NB4 (cell line): ENCODE results near the gene C2CD4D.

Source experiments
- DNase-seq: peaks from one replicate; pipeline ENCODE4 v3.0.0; 2010; ENCODE audit warnings: low read depth
- H3K4me3 ChIP-seq: one replicate; pipeline ENCODE4 v1.5.1; 2011; ENCODE audit warnings: mild to moderate bottlenecking, low read depth, low read length, moderate library complexity
- MYC ChIP-seq: IDR thresholded peaks from 2 replicates; pipeline ENCODE4 v1.6.1; 2011; ENCODE audit warnings: low read depth, low read length
- POLR2A ChIP-seq: IDR thresholded peaks from 2 replicates; pipeline ENCODE4 v1.6.1; 2011; ENCODE audit warnings: mild to moderate bottlenecking; ENCODE audit not compliant: insufficient read length; ENCODE audit errors: extremely low read depth
- TF ChIP-seq, protein P1 (sequence below): IDR thresholded peaks from one replicate; pipeline ENCODE4 v1.5.1; 2012; ENCODE audit warnings: low read depth, low read length
- TF ChIP-seq, protein P2 (sequence below): IDR thresholded peaks from 2 replicates; pipeline ENCODE4 v1.6.1; 2011; ENCODE audit warnings: low read depth, low read length

The C2CD4D gene

DNA sequence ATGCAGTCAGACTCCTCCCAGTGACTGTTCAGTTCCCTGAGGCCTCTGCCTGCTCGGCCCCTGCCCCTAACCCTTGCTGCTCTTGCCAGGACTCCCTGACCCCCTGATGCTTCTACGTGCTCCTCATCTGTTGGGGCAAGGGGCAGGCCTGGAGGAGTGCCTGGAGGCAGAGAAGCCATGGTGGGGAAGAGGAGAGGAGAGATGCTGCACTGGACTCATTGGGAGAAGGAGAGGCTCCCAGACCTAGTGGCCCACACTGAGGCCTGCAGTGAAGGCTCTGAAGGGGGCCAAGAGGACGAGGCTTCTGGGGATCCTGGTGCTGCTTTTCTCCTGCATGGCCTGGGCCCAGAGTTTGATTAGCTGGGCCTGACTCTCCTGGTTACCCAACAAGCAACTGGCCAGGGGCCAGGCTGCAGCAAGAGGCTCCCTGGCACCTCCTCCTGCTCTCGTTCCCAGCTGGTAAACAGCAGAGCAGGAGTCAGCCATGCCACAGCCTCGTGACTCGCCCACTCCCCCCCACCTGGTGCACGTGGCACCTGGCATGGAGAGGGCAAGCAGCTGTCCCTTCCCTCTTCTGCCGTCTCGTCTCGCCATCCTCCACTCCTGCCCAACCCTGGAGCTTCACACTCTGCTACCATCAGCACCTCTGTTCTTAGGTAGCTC is 7.2 kb downstream of the C2CD4D start:
- no peak for DNase-seq
- TF ChIP-seq, protein P1, sequence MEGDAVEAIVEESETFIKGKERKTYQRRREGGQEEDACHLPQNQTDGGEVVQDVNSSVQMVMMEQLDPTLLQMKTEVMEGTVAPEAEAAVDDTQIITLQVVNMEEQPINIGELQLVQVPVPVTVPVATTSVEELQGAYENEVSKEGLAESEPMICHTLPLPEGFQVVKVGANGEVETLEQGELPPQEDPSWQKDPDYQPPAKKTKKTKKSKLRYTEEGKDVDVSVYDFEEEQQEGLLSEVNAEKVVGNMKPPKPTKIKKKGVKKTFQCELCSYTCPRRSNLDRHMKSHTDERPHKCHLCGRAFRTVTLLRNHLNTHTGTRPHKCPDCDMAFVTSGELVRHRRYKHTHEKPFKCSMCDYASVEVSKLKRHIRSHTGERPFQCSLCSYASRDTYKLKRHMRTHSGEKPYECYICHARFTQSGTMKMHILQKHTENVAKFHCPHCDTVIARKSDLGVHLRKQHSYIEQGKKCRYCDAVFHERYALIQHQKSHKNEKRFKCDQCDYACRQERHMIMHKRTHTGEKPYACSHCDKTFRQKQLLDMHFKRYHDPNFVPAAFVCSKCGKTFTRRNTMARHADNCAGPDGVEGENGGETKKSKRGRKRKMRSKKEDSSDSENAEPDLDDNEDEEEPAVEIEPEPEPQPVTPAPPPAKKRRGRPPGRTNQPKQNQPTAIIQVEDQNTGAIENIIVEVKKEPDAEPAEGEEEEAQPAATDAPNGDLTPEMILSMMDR, result no peak
- H3K4me3 ChIP-seq, result no peak overlapping the region

DNA sequence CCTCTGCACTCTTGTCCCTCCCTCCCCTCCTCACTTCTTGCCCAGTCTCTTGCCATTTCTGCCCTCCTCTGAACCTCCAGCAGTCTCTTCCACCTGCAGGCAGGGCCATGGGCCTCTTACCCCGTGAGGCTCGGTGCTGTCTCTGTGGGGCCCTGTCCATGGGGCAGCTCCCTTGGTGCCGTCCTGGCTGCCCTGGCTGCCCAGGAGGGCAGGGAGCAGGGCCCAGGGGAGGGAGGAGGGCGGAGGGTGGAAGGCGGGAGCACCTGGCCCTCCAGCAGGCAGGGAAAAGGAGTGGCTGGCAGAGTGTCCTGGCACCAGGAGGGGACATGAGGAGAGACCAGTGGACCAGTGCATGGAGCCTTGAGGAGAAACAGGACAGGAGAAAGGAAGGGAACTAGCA is 8.0 kb downstream of the C2CD4D start, which contains the start of gene RORC:
Gene RORC (minus strand): TSS at position 198 of the 400 bp plus-strand sequence. CDS start 38 bp downstream, at position 160.
- DNase-seq, result no peak

DNA sequence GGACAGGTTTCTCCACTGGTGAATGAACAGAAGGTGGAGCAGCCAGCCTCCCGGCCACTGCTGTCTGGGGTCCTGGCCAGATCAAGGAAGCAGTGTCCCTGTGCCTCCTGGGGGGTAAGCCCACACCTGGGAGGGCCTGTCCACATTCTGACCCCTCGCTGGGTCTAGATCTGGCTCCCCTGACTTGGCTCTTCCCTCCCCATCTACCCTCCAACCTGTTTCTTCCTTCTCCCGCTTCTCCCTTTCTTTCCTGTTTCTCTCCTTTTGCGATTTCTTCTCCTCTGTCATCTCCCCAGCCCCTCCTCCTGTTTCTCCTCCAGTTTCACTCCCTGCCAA is 8.4 kb downstream of the C2CD4D start:
- no peak for TF ChIP-seq POLR2A
- TF ChIP-seq, protein P2, sequence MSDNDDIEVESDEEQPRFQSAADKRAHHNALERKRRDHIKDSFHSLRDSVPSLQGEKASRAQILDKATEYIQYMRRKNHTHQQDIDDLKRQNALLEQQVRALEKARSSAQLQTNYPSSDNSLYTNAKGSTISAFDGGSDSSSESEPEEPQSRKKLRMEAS, result no peak
- no peak for DNase-seq
- no peak overlapping the region for H3K4me3 ChIP-seq

More for the DNA sequence above, 8.0 kb downstream of the C2CD4D start, which contains the start of gene RORC:
- TF ChIP-seq, protein P1, result no peak
- no peak for TF ChIP-seq MYC
- TF ChIP-seq POLR2A, result no peak
- TF ChIP-seq, protein P2, result no peak
- no peak within 1 kb of the TSS for H3K4me3 ChIP-seq

DNA sequence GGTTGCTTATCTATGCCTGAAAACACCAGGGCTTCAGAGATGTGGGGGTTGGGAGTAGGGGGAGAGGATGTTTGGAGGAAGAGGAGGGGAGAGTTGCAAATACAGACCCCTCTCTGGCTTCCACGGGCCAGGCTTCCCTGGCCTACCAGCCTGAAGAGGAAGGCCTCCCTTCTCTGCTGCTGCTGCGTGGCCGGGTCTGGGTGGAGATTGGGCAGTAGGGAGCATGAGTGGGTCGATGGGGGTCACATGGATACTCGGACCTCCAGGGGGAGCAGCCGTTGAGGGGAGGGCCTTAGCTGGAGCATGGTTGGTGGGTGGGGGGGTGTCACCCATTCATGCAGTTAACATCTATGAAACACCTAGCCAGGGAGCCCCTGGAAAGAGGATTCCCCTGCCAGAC is 9.6 kb downstream of the C2CD4D start:
- H3K4me3 ChIP-seq, result no peak overlapping the region
- TF ChIP-seq MYC (no peak), POLR2A (no peak)
- TF ChIP-seq, protein P1, result no peak
- TF ChIP-seq, protein P2, result no peak
- no peak for DNase-seq

DNA sequence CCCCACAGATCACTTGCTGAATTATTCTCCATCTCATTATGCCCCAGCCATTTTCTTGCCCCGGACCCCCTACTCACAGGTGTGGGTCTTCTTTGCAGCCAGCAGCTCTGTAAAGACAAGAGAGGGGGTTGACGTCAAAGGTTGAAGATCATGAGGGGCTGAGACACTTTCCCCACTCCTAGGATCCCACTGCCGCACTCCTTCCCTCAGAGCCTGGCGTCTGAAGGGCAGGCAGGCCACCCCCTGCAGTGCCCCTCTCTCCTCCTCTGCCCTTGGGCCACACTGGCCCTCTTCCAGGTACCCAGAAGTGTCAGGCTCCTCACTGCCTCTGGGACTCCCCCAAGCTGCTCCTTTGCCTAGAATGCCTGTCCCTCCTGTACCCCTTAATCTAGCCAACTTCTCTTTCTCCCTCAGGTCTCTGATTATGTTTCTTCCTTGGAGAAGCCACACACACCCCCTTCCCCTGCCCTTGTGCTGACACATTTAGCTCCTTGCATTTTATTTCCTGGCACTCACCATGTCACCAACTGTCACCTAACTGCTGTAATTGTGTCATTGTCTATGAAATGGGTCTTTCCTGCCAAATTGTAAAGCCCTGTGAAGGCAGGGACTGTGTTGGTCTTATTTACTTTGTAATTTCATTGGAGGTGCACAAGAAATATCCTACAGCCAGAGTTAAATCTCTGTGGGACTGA is 10.1 kb downstream of the C2CD4D start:
- peak; percentile 38 for DNase-seq
- no peak overlapping the region for H3K4me3 ChIP-seq
- no peak for TF ChIP-seq POLR2A
- TF ChIP-seq, protein P1, result no peak
- no peak for TF ChIP-seq MYC
- TF ChIP-seq, protein P2, result no peak

DNA sequence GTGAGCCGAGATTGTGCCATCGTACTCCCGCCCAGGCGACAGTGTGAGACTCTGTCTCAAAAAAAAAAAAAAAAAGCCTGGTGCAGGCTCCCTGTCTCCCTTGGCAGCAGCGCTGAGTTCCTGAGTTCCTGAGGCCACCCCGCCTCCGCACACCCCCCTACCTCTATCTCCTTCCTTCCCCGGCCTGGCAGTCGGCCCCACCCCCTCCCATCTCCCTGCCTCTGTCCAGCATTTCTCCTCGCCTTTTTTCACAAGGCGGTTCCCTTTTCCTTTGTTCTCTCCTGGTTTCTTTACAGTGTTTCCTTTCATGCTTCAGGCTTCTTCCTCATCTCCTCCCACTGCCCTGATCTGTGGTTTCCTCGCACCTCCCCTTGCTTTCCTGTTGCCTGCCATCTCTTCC is 10.7 kb downstream of the C2CD4D start:
- TF ChIP-seq POLR2A (no peak), MYC (no peak)
- TF ChIP-seq, protein P2, result no peak
- TF ChIP-seq, protein P1, result no peak
- H3K4me3 ChIP-seq, result no peak overlapping the region
- peak; percentile 54 for DNase-seq
